ENCODE measurements around the gene HRH3.

The HRH3 gene

DNA sequence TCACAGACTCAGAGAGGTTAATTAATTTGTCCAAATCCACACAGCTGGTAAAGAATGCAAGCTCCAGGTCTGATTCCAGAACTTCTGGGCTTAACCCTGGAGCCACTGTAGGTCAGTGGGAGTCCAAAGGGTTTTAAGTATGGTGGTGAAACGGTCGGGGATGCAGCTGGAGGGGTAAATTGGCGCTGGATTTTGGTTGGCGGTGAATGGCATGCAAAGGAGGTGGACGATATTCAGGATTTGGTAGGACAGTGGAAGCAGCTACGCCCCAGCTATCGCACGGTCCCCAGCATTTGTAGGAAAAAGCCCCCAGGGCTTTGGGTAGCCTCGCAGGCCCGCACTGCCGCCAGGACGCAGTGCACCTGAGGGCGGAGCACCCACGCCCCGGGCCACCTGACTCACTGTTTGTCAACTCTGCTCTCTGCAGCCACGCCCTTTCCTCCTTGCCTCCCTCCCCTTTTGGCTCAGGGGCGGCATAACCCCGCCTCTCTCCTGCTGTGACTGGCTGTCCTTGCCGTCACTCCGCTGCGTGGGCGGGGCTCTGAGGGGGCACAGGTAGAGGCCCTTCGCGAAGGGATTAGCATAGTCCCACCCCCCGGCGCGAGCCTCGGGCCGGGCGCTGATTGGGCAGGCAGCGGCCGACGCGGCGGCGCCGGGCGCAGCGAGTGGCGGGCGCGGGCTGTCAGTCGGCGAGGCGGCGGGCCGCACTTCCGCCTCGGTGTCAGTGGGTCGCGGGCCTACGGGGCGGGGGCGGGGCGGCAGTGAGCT, 17.9 kb upstream of the HRH3 start, which contains the start of gene OSBPL2:
Gene OSBPL2 (plus strand): TSS at position 721 of the 768 bp plus-strand sequence. CDS start 17,664 bp downstream, outside the sequence.
- DNase-seq (ENCODE audit: low spot score), result peak; percentile 100

GRCh38 chr20:62237514-62237800, 17.4 kb upstream of the HRH3 start:
- DNase-seq (ENCODE audit: low spot score), result no peak
- TF ChIP-seq, protein P1, sequence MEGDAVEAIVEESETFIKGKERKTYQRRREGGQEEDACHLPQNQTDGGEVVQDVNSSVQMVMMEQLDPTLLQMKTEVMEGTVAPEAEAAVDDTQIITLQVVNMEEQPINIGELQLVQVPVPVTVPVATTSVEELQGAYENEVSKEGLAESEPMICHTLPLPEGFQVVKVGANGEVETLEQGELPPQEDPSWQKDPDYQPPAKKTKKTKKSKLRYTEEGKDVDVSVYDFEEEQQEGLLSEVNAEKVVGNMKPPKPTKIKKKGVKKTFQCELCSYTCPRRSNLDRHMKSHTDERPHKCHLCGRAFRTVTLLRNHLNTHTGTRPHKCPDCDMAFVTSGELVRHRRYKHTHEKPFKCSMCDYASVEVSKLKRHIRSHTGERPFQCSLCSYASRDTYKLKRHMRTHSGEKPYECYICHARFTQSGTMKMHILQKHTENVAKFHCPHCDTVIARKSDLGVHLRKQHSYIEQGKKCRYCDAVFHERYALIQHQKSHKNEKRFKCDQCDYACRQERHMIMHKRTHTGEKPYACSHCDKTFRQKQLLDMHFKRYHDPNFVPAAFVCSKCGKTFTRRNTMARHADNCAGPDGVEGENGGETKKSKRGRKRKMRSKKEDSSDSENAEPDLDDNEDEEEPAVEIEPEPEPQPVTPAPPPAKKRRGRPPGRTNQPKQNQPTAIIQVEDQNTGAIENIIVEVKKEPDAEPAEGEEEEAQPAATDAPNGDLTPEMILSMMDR (IDR thresholded peaks at IDR 0.05; ENCODE audit: extremely low read depth, missing control alignments), result no peak

More for the DNA sequence above, 17.9 kb upstream of the HRH3 start, which contains the start of gene OSBPL2:
- TF ChIP-seq, protein P1 (IDR thresholded peaks at IDR 0.05; ENCODE audit: extremely low read depth, missing control alignments), result no peak

- TF ChIP-seq, protein P1 (IDR thresholded peaks at IDR 0.05; ENCODE audit: extremely low read depth, missing control alignments), result no peak
- DNase-seq (ENCODE audit: low spot score), result no peak
Observed at GRCh38 chr20:62236766-62237513, 16.9 kb upstream of the HRH3 start.

- TF ChIP-seq, protein P1 (IDR thresholded peaks at IDR 0.05; ENCODE audit: extremely low read depth, missing control alignments), result no peak
Observed at GRCh38 chr20:62236200-62236599, 16.1 kb upstream of the HRH3 start.

GRCh38 chr20:62235777-62236157, 15.7 kb upstream of the HRH3 start:
- TF ChIP-seq, protein P1 (IDR thresholded peaks at IDR 0.05; ENCODE audit: extremely low read depth, missing control alignments), result no peak
- DNase-seq (ENCODE audit: low spot score), result no peak

More at GRCh38 chr20:62236200-62236599, 16.1 kb upstream of the HRH3 start:
- DNase-seq (ENCODE audit: low spot score), result no peak

DNA sequence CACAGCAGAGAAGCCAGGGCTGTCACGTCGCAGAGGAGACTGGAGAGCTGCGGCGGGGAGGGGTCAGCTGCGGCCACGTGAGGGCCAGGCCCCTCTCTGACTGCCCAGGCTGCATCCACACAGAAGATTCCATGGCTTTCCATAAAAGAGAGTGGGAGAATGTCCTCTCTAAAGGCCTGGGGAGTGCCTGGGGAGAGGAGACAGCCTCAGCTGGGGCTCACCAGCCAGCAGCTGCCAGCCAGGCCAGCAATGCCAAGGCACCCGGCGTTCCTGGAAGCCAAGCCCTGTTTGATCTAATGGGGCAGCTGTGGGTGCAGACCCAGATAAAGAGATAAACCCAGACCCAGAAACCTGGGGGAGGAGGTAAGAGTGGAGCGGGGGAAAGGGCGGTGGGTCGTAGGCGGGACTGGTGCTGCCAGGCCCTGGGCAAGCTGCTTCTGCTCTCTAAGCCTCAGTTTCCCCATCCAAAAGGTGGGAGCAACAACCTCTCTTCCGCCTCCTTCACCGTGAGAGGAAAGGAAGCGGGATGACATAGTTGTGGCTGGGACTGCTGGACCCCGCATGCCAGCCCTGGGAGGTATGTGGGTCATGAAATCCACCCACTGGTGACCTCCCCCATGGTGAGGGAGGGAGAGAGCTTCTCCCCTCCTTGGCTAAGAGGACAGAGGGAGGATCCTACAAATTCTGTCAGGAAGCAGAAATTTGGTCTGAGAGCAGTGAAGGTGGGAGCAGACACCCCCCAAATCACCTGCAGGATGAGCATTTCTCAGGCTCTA, 15.1 kb upstream of the HRH3 start:
- TF ChIP-seq, protein P1 (IDR thresholded peaks at IDR 0.05; ENCODE audit: extremely low read depth, missing control alignments), result no peak
- no peak for DNase-seq (ENCODE audit: low spot score)
